NT2/D1 (cell line): ENCODE results near the gene RCN1.

Experiments used
- SUZ12 ChIP-seq: IDR thresholded peaks from 2 replicates; pipeline ENCODE4 v1.6.1; 2011; ENCODE audit not compliant: insufficient read length, insufficient read depth; ENCODE audit errors: extremely low read depth
- YY1 ChIP-seq: IDR thresholded peaks from 2 replicates; pipeline ENCODE4 v1.6.1; 2011; ENCODE audit not compliant: insufficient read length, insufficient read depth
- ZNF274 ChIP-seq: IDR thresholded peaks from 2 replicates; pipeline ENCODE4 v1.6.1; 2011; ENCODE audit warnings: mild to moderate bottlenecking, low read depth, low read length

DNA sequence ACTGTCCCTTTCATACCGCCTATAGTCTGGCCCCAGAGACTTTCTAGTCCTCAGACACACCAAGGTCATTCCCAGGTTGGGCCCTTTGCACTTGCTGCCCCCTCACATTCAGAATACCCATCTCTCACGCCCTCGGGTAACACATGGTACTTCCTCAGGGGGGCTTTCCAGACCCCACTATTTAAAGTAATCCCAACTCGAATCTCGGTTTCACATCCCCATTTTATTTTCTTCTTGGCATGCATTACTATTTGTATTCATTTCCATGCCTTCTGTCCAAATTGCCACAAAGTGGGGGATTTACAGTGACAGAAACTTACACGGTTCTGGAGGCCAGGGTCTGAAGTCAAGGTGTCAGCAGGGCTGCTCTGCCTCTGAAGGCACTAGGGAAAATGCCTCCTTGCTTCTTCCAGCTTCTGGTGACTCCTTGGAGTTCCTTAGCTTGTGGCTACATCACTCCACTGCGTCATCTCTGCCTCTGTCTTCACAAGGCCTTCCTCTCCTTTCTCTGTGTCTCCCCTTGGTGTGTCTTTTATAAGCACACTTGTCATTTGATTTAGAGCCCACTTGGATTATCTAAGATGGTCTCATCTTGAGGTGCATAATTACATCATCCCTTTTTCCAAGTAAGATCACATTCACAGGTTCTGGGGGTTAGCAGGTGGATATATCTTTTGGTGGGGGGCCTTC, 15.1 kb downstream of the RCN1 start:
- TF ChIP-seq ZNF274 = no peak
- no peak for TF ChIP-seq YY1
- TF ChIP-seq SUZ12 = no peak
